ENCODE measurements around the gene LINC00305.

LINC00305 gene

GRCh38 chr18:64099244-64099643, 49.6 kb downstream of the LINC00305 start:
- no peak overlapping the region for H3K4me2 ChIP-seq (ENCODE audit: insufficient read depth, low read length)
- no peaks in the 10 kb centered on the region for H3K4me1 ChIP-seq (ENCODE audit: insufficient read depth, low read length)
- H3K27me3 ChIP-seq (ENCODE audit: insufficient read depth, low read length, poor library complexity), result no peaks in the 10 kb centered on the region
- H3K27ac ChIP-seq (ENCODE audit: low read length), result no peak overlapping the region
- H2AFZ ChIP-seq (ENCODE audit: low read depth, low read length), result no peak overlapping the region
- ATAC-seq (ENCODE audit: insufficient read depth, low read depth) (no peak), DNase-seq (no peak)
- no peaks in the 10 kb centered on the region for H3K36me3 ChIP-seq (ENCODE audit: insufficient read depth, low read length)
- TF ChIP-seq EZH2 (IDR thresholded peaks at IDR 0.05; ENCODE audit: borderline replicate concordance, low read depth, low read length, severe bottlenecking) (no peak), CTCF (IDR thresholded peaks at IDR 0.05; ENCODE audit: borderline replicate concordance, extremely low read depth, low read length, poor library complexity, severe bottlenecking) (no peak)
- H3K79me2 ChIP-seq (ENCODE audit: insufficient read depth, low read length), result no peaks in the 10 kb centered on the region
- H3K9me3 ChIP-seq (ENCODE audit: insufficient read depth, low read length, severe bottlenecking), result no peaks in the 10 kb centered on the region
- no peaks in the 10 kb centered on the region for H4K20me1 ChIP-seq (ENCODE audit: insufficient read depth, low read length)
- H3K4me3 ChIP-seq (ENCODE audit: low read depth in 1 of 2, low read length in 2 of 2), result no peak overlapping the region
- no peak overlapping the region for H3K9ac ChIP-seq (ENCODE audit: low read depth, low read length)

GRCh38 chr18:64097497-64097896, 51.4 kb downstream of the LINC00305 start:
- Histone ChIP-seq H3K27ac (ENCODE audit: low read length) (no peak overlapping the region), H3K4me1 (ENCODE audit: insufficient read depth, low read length) (no peaks in the 10 kb centered on the region), H3K36me3 (ENCODE audit: insufficient read depth, low read length) (no peaks in the 10 kb centered on the region), H3K27me3 (ENCODE audit: insufficient read depth, low read length, poor library complexity) (no peaks in the 10 kb centered on the region), H3K9ac (ENCODE audit: low read depth, low read length) (no peak overlapping the region), H3K9me3 (ENCODE audit: insufficient read depth, low read length, severe bottlenecking) (no peaks in the 10 kb centered on the region), H4K20me1 (ENCODE audit: insufficient read depth, low read length) (no peaks in the 10 kb centered on the region), H3K4me2 (ENCODE audit: insufficient read depth, low read length) (no peak overlapping the region), H2AFZ (ENCODE audit: low read depth, low read length) (no peak overlapping the region), H3K4me3 (ENCODE audit: low read depth in 1 of 2, low read length in 2 of 2) (no peak overlapping the region), H3K79me2 (ENCODE audit: insufficient read depth, low read length) (no peaks in the 10 kb centered on the region)
- DNase-seq (no peak), ATAC-seq (ENCODE audit: insufficient read depth, low read depth) (no peak)
- peak; percentile 35 for TF ChIP-seq CTCF (IDR thresholded peaks at IDR 0.05; ENCODE audit: borderline replicate concordance, extremely low read depth, low read length, poor library complexity, severe bottlenecking)
- no peak for TF ChIP-seq EZH2 (IDR thresholded peaks at IDR 0.05; ENCODE audit: borderline replicate concordance, low read depth, low read length, severe bottlenecking)

- Histone ChIP-seq H2AFZ (ENCODE audit: low read depth, low read length) (no peak overlapping the region), H4K20me1 (ENCODE audit: insufficient read depth, low read length) (no peaks in the 10 kb centered on the region), H3K79me2 (ENCODE audit: insufficient read depth, low read length) (no peaks in the 10 kb centered on the region), H3K4me3 (ENCODE audit: low read depth in 1 of 2, low read length in 2 of 2) (no peak overlapping the region), H3K4me2 (ENCODE audit: insufficient read depth, low read length) (no peak overlapping the region), H3K9ac (ENCODE audit: low read depth, low read length) (no peak overlapping the region), H3K27ac (ENCODE audit: low read length) (no peak overlapping the region), H3K9me3 (ENCODE audit: insufficient read depth, low read length, severe bottlenecking) (no peaks in the 10 kb centered on the region), H3K27me3 (ENCODE audit: insufficient read depth, low read length, poor library complexity) (no peaks in the 10 kb centered on the region), H3K36me3 (ENCODE audit: insufficient read depth, low read length) (no peaks in the 10 kb centered on the region), H3K4me1 (ENCODE audit: insufficient read depth, low read length) (no peaks in the 10 kb centered on the region)
- DNase-seq (no peak), ATAC-seq (ENCODE audit: insufficient read depth, low read depth) (no peak)
- TF ChIP-seq EZH2 (IDR thresholded peaks at IDR 0.05; ENCODE audit: borderline replicate concordance, low read depth, low read length, severe bottlenecking) (no peak), CTCF (IDR thresholded peaks at IDR 0.05; ENCODE audit: borderline replicate concordance, extremely low read depth, low read length, poor library complexity, severe bottlenecking) (no peak)
Observed at GRCh38 chr18:64095056-64095455, 53.8 kb downstream of the LINC00305 start.

- no peaks in the 10 kb centered on the region for H3K79me2 ChIP-seq (ENCODE audit: insufficient read depth, low read length)
Observed at GRCh38 chr18:64094210-64094609, 54.7 kb downstream of the LINC00305 start.

More at GRCh38 chr18:64094210-64094609, 54.7 kb downstream of the LINC00305 start:
- no peaks in the 10 kb centered on the region for H3K27me3 ChIP-seq (ENCODE audit: insufficient read depth, low read length, poor library complexity)
- no peaks in the 10 kb centered on the region for H3K9me3 ChIP-seq (ENCODE audit: insufficient read depth, low read length, severe bottlenecking)
- H2AFZ ChIP-seq (ENCODE audit: low read depth, low read length), result no peak overlapping the region
- no peaks in the 10 kb centered on the region for H4K20me1 ChIP-seq (ENCODE audit: insufficient read depth, low read length)
- no peaks in the 10 kb centered on the region for H3K36me3 ChIP-seq (ENCODE audit: insufficient read depth, low read length)
- no peaks in the 10 kb centered on the region for H3K4me1 ChIP-seq (ENCODE audit: insufficient read depth, low read length)
- H3K27ac ChIP-seq (ENCODE audit: low read length), result no peak overlapping the region
- no peak for DNase-seq
- TF ChIP-seq EZH2 (IDR thresholded peaks at IDR 0.05; ENCODE audit: borderline replicate concordance, low read depth, low read length, severe bottlenecking), result no peak
- TF ChIP-seq CTCF (IDR thresholded peaks at IDR 0.05; ENCODE audit: borderline replicate concordance, extremely low read depth, low read length, poor library complexity, severe bottlenecking), result no peak
- H3K4me3 ChIP-seq (ENCODE audit: low read depth in 1 of 2, low read length in 2 of 2), result no peak overlapping the region
- no peak overlapping the region for H3K4me2 ChIP-seq (ENCODE audit: insufficient read depth, low read length)
- no peak overlapping the region for H3K9ac ChIP-seq (ENCODE audit: low read depth, low read length)
- ATAC-seq (ENCODE audit: insufficient read depth, low read depth), result no peak
